GM15510 (cell line): Measurements from ENCODE around the gene AXIN1.

Experiments
- POLR2A ChIP-seq: IDR thresholded peaks from 3 replicates; pipeline ENCODE4 v1.6.1; 2011; ENCODE audit warnings: borderline replicate concordance; ENCODE audit not compliant: insufficient read length; ENCODE audit errors: extremely low read depth

Gene AXIN1

DNA sequence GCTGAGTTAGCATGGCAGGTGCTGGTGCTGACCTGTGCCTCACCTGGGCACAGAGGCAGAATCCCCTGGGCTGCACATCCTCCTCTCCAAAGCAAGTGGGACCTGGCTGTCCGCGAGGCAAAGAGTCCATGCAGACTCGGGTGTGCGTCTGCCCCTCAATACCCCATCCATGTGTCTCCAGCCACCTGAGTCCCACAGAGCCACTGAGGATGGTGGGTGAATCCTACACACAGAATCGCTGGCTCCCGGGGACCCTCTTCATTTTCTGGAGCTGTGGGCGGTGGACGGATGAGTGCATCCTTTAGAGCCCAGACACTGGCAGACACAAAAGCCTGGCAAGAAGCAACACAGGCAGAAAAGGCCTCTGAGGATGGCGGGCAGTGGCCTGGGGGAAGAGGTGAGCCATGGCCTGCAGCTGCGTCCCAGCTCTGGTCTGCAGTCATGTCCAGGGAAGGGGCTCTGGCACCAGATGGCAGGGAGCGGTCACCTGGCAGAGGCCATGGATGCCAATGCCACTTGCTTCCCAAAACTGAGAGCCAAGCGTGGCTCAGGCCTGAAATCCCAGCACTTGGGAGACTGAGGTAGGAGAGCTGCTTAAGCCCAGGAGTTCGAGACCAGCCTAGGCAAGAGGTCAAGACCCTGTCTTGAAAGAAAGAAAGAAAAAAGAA lies 29.9 kb downstream of the AXIN1 start:
- TF ChIP-seq POLR2A, result no peak

DNA sequence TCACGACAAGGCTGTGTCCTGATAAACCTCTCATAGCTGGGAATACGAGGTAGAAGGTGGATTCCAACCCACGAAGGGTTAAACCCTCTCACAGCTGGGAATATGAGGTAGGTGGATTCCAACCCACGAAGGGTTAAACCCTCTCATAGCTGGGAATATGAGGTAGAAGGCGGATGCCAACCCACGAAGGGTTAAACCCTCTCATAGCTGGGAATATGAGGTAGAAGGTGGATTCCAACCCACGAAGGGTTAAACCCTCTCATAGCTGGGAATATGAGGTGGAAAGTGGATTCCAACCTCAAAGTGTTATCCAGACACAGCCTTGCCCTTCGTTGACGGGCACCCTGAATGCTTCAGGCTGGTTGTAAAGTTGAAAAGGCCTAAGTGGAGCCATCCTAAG lies 31.0 kb downstream of the AXIN1 start:
- TF ChIP-seq POLR2A, result no peak

DNA sequence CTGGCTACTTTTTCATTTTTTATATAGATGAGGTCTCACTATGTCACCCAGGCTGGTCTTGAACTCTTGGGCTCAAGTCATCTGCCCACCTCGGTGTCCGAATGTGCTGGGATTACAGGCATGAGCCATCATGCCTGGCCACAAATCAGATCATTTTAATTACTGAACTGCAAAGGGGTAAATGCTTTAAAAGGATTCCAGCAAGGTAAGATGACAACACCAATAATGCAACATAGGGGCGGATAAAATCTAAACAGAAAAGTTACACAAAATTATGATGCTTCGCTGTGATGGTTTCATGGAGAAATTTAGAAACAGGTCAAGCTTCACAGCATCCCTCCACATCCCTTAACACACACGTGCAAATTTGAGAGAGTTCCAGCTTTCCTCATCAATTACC lies 32.3 kb downstream of the AXIN1 start:
- no peak for TF ChIP-seq POLR2A

DNA sequence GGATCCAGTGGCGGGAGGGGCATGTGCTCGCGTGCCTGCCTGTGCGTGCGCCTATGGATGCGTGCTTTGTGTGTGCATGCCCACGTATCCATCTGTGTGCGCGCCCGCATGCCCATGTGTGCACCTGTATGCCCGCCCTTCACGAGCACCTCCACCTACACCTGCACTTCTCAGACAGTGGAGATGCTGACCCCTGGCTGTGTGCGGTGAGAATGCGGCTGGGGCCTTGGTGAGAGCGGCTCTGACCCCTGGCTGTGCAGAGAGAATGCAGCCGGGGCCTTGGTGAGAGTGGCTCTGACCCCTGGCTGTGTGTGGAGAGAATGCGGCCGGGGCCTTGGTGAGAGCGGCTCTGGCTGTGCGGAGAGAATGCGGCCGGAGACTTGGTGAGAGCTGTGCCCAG lies 33.9 kb downstream of the AXIN1 start:
- TF ChIP-seq POLR2A, result no peak

DNA sequence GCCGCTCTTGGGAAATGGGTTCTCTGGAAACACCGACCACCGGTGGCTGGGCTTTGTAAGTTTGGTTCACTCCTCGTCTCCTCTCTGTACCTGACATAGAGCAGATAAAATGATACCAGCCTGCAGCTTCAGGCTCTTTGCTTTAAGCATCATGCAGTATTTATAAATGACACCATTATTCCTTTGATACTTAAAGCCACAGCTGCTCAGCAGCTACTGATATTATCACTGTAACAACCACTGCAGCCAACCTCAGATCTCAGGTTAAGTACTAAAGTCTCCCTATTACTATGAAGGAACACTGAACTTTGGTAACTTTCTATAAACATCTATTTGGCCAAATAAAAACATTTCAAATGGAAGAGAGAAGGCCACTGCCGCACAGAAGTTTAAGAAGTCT lies 34.9 kb downstream of the AXIN1 start:
- no peak for TF ChIP-seq POLR2A

DNA sequence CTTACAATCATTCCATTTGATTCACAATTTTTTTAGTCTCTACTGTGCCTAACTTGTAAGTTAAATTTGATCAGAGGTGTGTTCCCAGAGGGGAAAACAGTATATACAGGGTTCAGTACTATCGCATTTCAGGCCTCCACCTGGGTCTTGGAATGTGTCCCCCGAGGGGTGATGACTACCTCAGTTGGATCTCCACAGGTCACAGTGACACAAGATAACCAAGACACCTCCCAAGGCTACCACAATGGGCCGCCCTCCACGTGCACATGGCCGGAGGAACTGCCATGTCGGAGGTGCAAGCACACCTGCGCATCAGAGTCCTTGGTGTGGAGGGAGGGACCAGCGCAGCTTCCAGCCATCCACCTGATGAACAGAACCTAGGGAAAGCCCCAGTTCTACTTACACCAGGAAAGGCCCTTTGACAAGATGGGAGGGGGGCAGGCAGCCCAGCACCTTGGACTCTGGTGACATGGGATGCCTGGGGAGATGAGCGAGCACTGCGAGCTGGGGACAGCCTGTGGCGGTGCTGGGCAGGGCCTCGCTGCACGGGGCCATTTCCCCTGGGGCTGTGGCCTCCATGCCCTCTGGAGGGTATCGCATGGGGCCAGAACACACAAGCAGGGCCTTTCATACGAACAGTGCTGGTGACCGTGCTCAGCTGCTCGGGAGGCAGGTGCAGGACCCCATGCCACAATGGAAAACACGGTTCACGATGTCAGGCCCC lies 35.6 kb downstream of the AXIN1 start:
- no peak for TF ChIP-seq POLR2A

DNA sequence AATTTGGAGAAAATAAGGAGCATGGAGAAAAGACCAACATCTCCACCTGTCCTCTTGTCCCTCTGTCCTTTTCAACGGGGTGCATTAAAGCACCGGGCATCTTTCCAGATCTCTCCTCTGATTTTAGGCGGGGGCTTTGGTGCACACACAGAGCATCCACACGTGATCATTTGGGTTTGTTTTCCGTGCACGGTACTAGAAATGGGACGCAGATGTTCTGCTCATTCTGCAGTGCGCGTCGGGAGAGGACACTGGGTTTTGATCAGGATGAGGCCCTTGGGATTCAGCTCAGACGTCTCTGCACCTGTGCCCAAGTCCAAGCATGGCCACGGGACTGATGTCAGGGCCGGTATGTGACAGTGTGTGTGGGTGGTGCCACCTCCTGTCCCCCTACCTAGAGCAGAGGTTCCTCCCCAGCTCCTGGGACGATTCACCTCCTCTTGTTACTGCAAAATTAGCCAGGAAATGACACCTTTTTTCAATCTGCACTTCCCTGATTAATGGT lies 37.7 kb downstream of the AXIN1 start:
- TF ChIP-seq POLR2A, result no peak

DNA sequence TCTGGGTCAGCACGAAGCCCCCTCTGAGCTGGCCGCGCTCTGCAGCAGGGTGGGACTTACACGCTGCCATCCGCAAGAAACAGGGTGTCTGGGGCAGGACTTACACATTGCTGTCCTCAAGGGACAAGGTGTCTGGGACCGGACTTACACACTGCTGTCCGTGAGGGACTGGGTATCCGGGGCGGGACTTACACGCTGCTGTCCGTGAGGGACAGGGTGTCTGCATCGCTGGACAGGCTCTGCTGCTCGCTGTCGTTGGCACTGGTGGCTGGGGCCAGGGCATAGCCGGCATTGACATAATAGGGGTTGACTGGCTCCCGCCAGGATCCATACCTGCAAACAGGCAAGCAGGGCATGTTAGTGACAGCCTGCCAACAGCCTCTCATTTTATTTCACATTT lies 38.2 kb downstream of the AXIN1 start:
- no peak for TF ChIP-seq POLR2A

DNA sequence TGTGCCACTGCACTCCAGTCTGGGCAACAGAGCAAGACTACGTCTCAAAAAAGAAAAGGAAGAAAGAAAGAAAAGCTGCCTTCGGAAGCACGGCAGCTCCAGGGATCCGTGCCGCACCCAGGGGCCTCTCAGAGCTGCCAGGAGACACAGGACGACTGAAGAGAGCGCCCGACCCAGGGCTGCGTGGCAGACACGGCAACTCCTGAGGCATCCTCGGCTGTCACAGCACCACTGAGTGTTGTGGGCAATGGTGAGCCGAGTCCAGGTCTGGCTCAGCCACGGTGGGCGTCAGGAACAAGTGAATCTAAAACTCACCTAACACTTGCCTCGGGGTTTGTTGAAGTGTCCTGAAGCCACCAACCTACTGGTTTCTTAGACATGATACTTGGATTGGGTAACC lies 40.8 kb downstream of the AXIN1 start:
- TF ChIP-seq POLR2A, result no peak

DNA sequence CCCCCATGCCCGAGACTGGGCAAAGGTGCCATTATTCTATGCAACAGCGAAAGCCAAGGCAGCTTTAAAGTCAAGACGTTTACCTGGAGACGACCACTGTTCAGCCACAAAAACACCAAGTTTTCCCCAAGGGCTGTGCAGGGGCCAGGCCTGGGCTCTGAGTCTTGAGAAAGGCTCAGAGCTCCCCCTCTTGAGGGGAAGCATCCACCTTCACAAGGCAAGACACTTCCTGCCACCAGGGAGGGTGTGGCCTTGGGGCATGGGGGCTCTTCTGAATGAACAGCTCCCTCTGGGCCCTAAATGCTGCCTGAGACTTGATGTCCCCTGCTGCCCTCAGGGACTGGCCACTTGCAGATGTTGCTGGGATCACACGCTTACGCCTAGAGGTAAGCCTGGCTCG lies 43.0 kb downstream of the AXIN1 start:
- no peak for TF ChIP-seq POLR2A

DNA sequence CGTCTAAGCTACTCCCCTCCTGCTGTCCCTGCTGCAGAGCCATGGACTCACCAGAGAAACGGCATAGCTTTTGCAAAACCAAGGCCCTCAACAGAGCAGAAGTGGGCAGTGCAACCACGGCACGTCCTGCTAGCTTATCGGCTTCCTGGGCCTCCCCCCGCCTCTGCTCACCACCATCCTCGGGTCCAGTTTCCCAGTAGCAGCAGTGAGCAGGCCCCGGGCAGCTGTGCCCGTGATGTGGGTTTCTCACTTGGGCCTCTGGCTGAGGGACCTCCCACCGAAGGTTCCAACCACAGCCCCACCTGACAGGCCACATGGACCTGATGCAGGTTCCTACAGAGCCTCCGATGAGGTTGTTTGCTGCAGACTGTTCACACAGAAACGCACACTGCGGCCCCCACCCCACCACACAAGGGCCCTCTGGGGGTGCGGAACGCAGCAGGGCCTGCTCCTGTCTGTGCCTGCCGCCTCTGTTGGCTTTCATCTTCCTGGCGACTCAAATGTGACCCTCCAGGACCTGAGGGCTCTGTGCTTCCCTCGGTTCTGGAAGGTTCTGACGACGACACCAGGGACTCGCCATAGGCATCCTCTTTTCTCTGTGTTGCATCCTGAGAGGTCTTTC lies 44.7 kb downstream of the AXIN1 start:
- TF ChIP-seq POLR2A, result no peak

DNA sequence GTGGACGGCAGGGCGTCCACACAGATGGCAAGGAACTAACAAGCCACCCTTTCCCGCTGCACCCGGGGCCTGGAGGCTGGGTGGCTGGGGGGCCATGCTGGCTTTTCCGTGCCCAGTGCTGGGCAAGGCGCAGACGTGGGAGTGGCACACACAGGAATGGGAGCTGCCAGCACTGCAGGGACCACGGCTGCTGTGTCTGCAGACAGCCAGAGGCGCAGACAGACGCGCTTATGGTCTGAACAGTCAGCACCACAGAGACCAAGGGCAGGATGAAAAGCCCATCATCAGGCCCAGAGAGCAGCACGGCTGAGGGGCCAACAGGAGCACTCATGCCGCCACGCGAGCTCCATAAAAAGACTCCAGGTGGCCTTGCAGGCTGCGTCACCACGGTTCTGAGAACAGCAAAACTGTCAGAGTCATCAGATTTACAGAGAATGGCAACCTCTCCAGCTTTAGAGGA lies 45.6 kb downstream of the AXIN1 start:
- TF ChIP-seq POLR2A, result no peak

DNA sequence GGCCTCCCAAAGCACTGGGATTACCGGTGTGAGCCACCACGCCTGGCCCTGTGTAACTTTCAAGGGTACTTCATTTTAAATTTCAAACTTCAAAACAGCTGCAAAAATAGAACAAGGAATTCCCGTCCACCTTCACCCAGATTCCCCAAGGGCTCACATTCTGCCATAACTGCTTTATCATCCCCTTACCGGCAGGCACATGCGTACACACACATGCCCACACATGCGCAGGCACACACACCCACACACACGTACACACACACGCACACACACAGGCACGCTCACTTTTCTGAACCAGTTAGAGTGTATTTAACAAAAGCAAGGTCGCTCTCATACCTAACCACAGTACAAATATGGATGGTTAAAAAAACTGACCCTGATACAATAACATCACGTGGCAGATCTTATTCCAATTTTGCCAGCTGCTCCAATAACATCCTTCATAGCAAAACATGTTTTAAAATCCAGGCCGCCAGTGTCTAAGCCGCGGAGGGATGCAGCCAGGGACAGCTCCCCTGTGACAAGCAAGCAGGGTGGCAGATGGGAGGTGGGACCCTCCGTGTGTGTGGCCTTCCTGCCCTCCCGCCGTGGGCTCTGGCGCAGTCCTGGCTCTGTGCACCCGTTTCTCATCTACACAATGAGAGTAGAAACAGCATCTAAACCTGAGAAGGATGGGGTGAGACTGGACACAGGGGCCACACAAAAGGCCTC lies 46.5 kb downstream of the AXIN1 start:
- TF ChIP-seq POLR2A, result no peak

DNA sequence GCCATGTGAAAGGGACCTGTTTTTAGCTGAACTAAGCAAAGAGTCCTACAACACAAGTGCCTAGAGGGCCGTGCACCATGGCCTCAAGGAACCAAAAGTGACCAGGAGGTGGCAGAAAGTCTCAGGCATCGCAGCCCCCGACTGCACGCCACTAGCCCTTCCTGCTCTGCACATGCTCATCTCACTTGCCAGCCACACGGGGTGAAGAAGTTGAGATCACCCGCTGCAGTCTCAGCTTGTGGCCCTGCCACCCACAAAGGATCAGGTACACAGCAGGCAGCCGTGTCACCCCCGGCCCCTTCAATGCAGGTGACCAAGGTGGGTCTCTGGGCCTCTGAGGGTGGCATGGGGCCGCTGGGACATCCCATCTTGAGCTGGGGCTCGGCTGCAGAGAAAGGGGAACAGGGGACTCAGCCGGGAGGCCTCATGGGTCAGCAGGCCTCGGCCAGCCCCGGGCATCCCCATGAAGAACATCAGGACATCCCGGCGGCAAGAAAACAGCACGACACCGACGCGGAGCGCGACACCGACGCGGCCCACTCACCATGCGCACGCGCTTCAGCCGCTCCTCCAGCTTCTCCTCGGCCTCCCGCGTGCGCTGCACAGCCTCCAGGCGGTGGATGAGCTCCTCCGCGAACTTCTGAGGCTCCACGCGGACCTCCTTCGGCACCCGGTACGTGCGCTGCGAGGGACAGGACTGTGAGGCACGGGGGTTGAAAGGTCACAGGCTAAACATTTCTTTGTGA lies 48.6 kb downstream of the AXIN1 start:
- TF ChIP-seq POLR2A, result no peak
